ENCODE measurements around the gene APOBEC3A. TPM values are rescaled to one million over a fixed set of nuclear protein-coding genes. Genes with fewer than 3 reads are reported as not detected.

Gene APOBEC3A
- total and polyA plus RNA-seq, 10 of the 15 experiments (the other 5 are each of a cell fraction or from before 2014, with no cell fraction given): 0.20 TPM; not detected in 9

- Histone ChIP-seq H2AFZ (ENCODE audit: control insufficient read depth, low read depth, low read length) (peak overlapping the region; percentile 53), H3K9ac (ENCODE audit: control insufficient read depth, insufficient read depth, low read length) (no peak overlapping the region), H3K4me3 (no peak overlapping the region), H3K4me1 (ENCODE audit: control insufficient read depth, insufficient read depth, low read length) (peaks cover 7% of the 10 kb centered on the region), H3K9me3 (replicated peaks; ENCODE audit: control insufficient read depth, insufficient read depth, low read length) (no peaks in the 10 kb centered on the region; the same call in 2 of the 3 replicates), H4K20me1 (ENCODE audit: control insufficient read depth, insufficient read depth) (no peaks in the 10 kb centered on the region), H3K27me3 (replicated peaks in 1 of 2; ENCODE audit: control insufficient read depth in 2 of 2, insufficient read depth in 2 of 2, low read length in 1 of 2) (no peaks in the 10 kb centered on the region), H3K4me2 (ENCODE audit: control insufficient read depth, insufficient read depth) (peak overlapping the region; percentile 36), H3K79me2 (ENCODE audit: control insufficient read depth, insufficient read depth, low read length) (no peaks in the 10 kb centered on the region), H3K27ac (ENCODE audit: control insufficient read depth, insufficient read depth) (no peak overlapping the region), H3K36me3 (ENCODE audit: control insufficient read depth in 2 of 2, insufficient read depth in 2 of 2, low read length in 1 of 2) (no peaks in the 10 kb centered on the region)
- ChIA-PET SMC1A (ENCODE audit: uncharacterized antibody, unreplicated experiment) (interaction anchor here (0.5 to 7.4 kb wide), 31 partner anchors 10 to 302 kb away, joined by 3 to 83 read pairs (median 4); partner anchors contain the start of genes APOBEC3B, APOBEC3D and CBX6), RAD21 (ENCODE audit: unreplicated experiment) (interaction anchor here (0.6 to 5.3 kb wide), 26 partner anchors 13 to 308 kb away, joined by 3 to 93 read pairs (median 4); partner anchors contain the start of genes APOBEC3B, APOBEC3H and CBX6), POLR2A (interaction anchor here (0.7 to 2.0 kb wide), 2 partner anchors 18 to 133 kb away, joined by 7 to 16 read pairs; partner anchors contain the start of gene APOBEC3D), CTCF (interaction anchor here (0.6 to 9.8 kb wide), 39 partner anchors 9 to 950 kb away, joined by 3 to 192 read pairs (median 5); partner anchors contain the start of genes APOBEC3B, APOBEC3D and CBX6)
- in situ Hi-C loops (cut with MboI): loop anchor here (5.0 kb wide), 1 partner anchor 131 kb away; the partner anchor contains the start of gene CBX6
- FAIRE-seq: peak; percentile 83
- 5% methylated on average over 7 of the region's 7 CpGs for WGBS (ENCODE audit: insufficient coverage, insufficient replicate concordance, low lambda C conversion rate, missing lambda C conversion rate)
- ATAC-seq: peak; percentile 99
- DNase-seq (ENCODE audit: low read depth, low spot score): peak; percentile 81
- no TSS peak for BruUV-seq (replicated peaks)
- intact Hi-C loops (cut with micrococcal nuclease; ENCODE audit: unreplicated experiment): loop anchor here (1.0 to 5.0 kb wide), 4 partner anchors 30 to 234 kb away; no protein-coding TSS in a partner anchor
- TF ChIP-seq MTA2 (IDR thresholded peaks at IDR 0.05; ENCODE audit: low read depth) (peak; percentile 40; the same call in 1 of the 2 replicates), NFYB (IDR thresholded peaks at IDR 0.05; ENCODE audit: insufficient read depth, low read depth, low read length) (no peak), PKNOX1 (IDR thresholded peaks at IDR 0.05) (peak; percentile 14; the same call in 1 of the 2 replicates), SPI1 (IDR thresholded peaks at IDR 0.05; ENCODE audit: borderline replicate concordance, insufficient read depth, low read depth, low read length) (peak; percentile 82; the same call in 1 of the 2 replicates), MEF2B (IDR thresholded peaks at IDR 0.05; ENCODE audit: partially characterized antibody, poor library complexity, severe bottlenecking) (no peak), TCF12 (IDR thresholded peaks at IDR 0.05; ENCODE audit: low read depth, low read length) (0 out of 2 replicates have a peak, but pooled peaks have one; percentile 65), ZBED1 (IDR thresholded peaks at IDR 0.05; ENCODE audit: borderline replicate concordance) (no peak), FOXM1 (IDR thresholded peaks at IDR 0.05; ENCODE audit: low read depth, low read length) (no peak), USF2 (IDR thresholded peaks at IDR 0.05; ENCODE audit: borderline replicate concordance, low read depth, low read length) (no peak), HSF1 (IDR thresholded peaks at IDR 0.05; ENCODE audit: low read depth, low read length) (no peak), BMI1 (IDR thresholded peaks at IDR 0.05; ENCODE audit: borderline replicate concordance) (no peak), RELB (IDR thresholded peaks at IDR 0.05; ENCODE audit: low read depth) (peak; percentile 45; the same call in 1 of the 2 replicates), CEBPZ (IDR thresholded peaks at IDR 0.05; ENCODE audit: low read depth, low read length) (no peak)
These were observed 45.8 kb downstream of the APOBEC3A start for GRCh38 chr22:39003165-39003638.
